Right lobe of liver (tissue), 6 donors: ENCODE results near the gene SDK1. TPM values are rescaled to one million over a fixed set of nuclear protein-coding genes. Genes with fewer than 3 reads are reported as not detected.
"Not testable (repeated sequence)": the region's sequence is repeated elsewhere in the genome, so short reads cannot be mapped to it uniquely, and the experiment has no call there.

ENCODE experiments used
- ATAC-seq, 4 donors: fragments of 200-7000 bp; cut with Tn5 transposase; one replicate each; pipeline ENCODE4 v1.9.1; 2020; ENCODE audit warnings: mild to moderate bottlenecking in 4 of 4, moderate library complexity in 4 of 4
- DNase-seq, 3 donors: peaks; one replicate each; pipeline ENCODE4 v3.0.0-alpha.2; 2020
- H3K27ac ChIP-seq, 3 donors: fragments of 200-600 bp; one replicate each; pipeline ENCODE4 v1.8.0; 2022
- H3K27me3 ChIP-seq, 2 donors: fragments of 200-600 bp; one replicate each; pipeline ENCODE4 v1.8.0; 2022
- H3K36me3 ChIP-seq, 4 donors: fragments of 200-600 bp; sonication (generic) in 1 of 4; one replicate each; pipeline versions ENCODE4 v1.5.1 to v1.8.0; 2017 to 2022; ENCODE audit warnings: control low read depth in 1 of 4
- H3K4me1 ChIP-seq, 4 donors: fragments of 200-600 bp; sonication (generic) in 1 of 4; one replicate each; pipeline versions ENCODE4 v1.5.1 to v1.8.0; 2017 to 2022; ENCODE audit warnings: control low read depth in 1 of 4
- H3K4me3 ChIP-seq, 3 donors: fragments of 200-600 bp; one replicate each; pipeline ENCODE4 v1.8.0; 2022
- H3K9me3 ChIP-seq, 4 donors: fragments of 200-600 bp; sonication (generic) in 1 of 4; one replicate each; pipeline versions ENCODE4 v1.5.1 to v1.8.0; 2017 to 2022; ENCODE audit warnings: control low read depth in 1 of 4
- CTCF ChIP-seq, 4 donors: fragments of 200-600 bp in 3 of 4; fragments of 450-650 bp in 1 of 4; IDR thresholded peaks; one replicate each; pipeline versions ENCODE4 v1.5.1 to v1.8.0; 2016 to 2022; ENCODE audit warnings: antibody characterized with exemption in 4 of 4, mild to moderate bottlenecking in 2 of 4
- POLR2A ChIP-seq: fragments of 450-650 bp; IDR thresholded peaks from one replicate; pipeline ENCODE4 v1.6.1; 2017; ENCODE audit warnings: antibody characterized with exemption, mild to moderate bottlenecking
- WGBS: methylation state at CpG from one replicate; pipeline ENCODE4 v1.1.6; 2018; ENCODE audit warnings: low coverage, low lambda C conversion rate; ENCODE audit not compliant: insufficient coverage; ENCODE audit errors: missing lambda C conversion rate; 5-methylcytosine and 5-hydroxymethylcytosine counted together
- intact Hi-C, 2 donors: fragments of 100-400 bp; cut with DNase I; formaldehyde crosslinking; loops; one replicate each; pipeline versions ENCODE4 v1.11.2 to v1.14.1; 2022
- total RNA-seq, 6 experiments: library from RNA; depleted of rRNA in 2 of 6; stranded (reverse); fragments of >200 nt in 2 of 6; fragmentation: NEBNext Ultra II Directional in 3 of 6; extraction: Animal tissue kit (Norgen Biotek cat#: 25700) in 3 of 6; gene quantifications; one replicate each; pipeline versions ENCODE4 v1.1.0 to v1.2.4, GENCODE V29; 2016 to 2023
- donor health status: DM: no; HTN: yes; CAD: no.
- donor health status: DM: no; HTN: no; CAD: no.
- donor health status: DM: no; HTN: no; CAD: no.
- donor health status: DM: no; HTN: yes; CAD: no.
- donor health status: DM: no; HTN: yes; CAD: no.

Gene SDK1
- total RNA-seq, 6 experiments from 2014 or later: 0.07 to 1.4 (median 0.65) TPM

- Histone ChIP-seq H3K4me3 (no peak overlapping the region), H3K9me3 (no peaks in the 10 kb centered on the region), H3K27me3 (no peaks in the 10 kb centered on the region), H3K36me3 (no peaks in the 10 kb centered on the region), H3K27ac (no peak overlapping the region), H3K4me1 (no peaks in the 10 kb centered on the region)
- intact Hi-C loops: no loop called here
- 100% methylated on average over 1 of the region's 6 CpGs for WGBS
- DNase-seq (no peak), ATAC-seq (no peak)
- TF ChIP-seq POLR2A (no peak), CTCF (IDR thresholded peaks at IDR 0.05) (no peak)
Measured at GRCh38 chr7:4255336-4255735, 954.3 kb downstream of the SDK1 start.

GRCh38 chr7:4256286-4256685, 955.2 kb downstream of the SDK1 start:
- peak in 1 of 3 donors; percentile 17 for DNase-seq
- no peak for TF ChIP-seq POLR2A
- TF ChIP-seq CTCF (IDR thresholded peaks at IDR 0.05): no peak
- H3K4me3 ChIP-seq: no peak overlapping the region
- H3K9me3 ChIP-seq: no peaks in the 10 kb centered on the region
- H3K27me3 ChIP-seq: no peaks in the 10 kb centered on the region
- H3K27ac ChIP-seq: no peak overlapping the region
- H3K36me3 ChIP-seq: no peaks in the 10 kb centered on the region
- WGBS: 64% methylated on average over 8 of the region's 8 CpGs
- ATAC-seq: no peak
- intact Hi-C loops: no loop called here
- H3K4me1 ChIP-seq: no peaks in the 10 kb centered on the region

- 70% methylated on average over 10 of the region's 15 CpGs for WGBS
- no peak overlapping the region for H3K4me3 ChIP-seq
- ATAC-seq: no peak
- H3K4me1 ChIP-seq: no peaks in the 10 kb centered on the region
- peak in 1 of 3 donors; percentile 11 for DNase-seq
- intact Hi-C loops: no loop called here
- no peaks in the 10 kb centered on the region for H3K36me3 ChIP-seq
- TF ChIP-seq POLR2A: no peak
- TF ChIP-seq CTCF (IDR thresholded peaks at IDR 0.05): no peak
- H3K9me3 ChIP-seq: no peaks in the 10 kb centered on the region
- no peaks in the 10 kb centered on the region for H3K27me3 ChIP-seq
- H3K27ac ChIP-seq: no peak overlapping the region
Measured at GRCh38 chr7:4257146-4258111, 956.4 kb downstream of the SDK1 start.

GRCh38 chr7:4260116-4260515, 959.1 kb downstream of the SDK1 start:
- H3K36me3 ChIP-seq, intact Hi-C loops, H3K4me1 ChIP-seq, H3K27me3 ChIP-seq, H3K4me3 ChIP-seq, ATAC-seq, DNase-seq, H3K9me3 ChIP-seq, H3K27ac ChIP-seq: not testable (repeated sequence)
- 90% methylated on average over 4 of the region's 15 CpGs for WGBS

GRCh38 chr7:4260867-4261600, 960.0 kb downstream of the SDK1 start:
- H3K4me3 ChIP-seq: no peak overlapping the region
- TF ChIP-seq CTCF (IDR thresholded peaks at IDR 0.05) (no peak), POLR2A (no peak)
- intact Hi-C loops: no loop called here
- no peak for DNase-seq
- WGBS: 60% methylated on average over 13 of the region's 19 CpGs
- no peaks in the 10 kb centered on the region for H3K36me3 ChIP-seq
- no peak overlapping the region for H3K27ac ChIP-seq
- H3K9me3 ChIP-seq: no peaks in the 10 kb centered on the region
- H3K4me1 ChIP-seq: no peaks in the 10 kb centered on the region
- no peak for ATAC-seq
- no peaks in the 10 kb centered on the region for H3K27me3 ChIP-seq
